BLaER1 (cell line): ENCODE data around the gene NEFH.

Experiments
- H3K27ac ChIP-seq: shearing (Covaris generic); formaldehyde crosslinking; 2 replicates; pipeline ENCODE4 v1.8.1; 2022
- H3K27me3 ChIP-seq: shearing (Covaris generic); formaldehyde crosslinking; 2 replicates; pipeline ENCODE4 v1.8.1; 2022
- H3K36me3 ChIP-seq: shearing (Covaris generic); formaldehyde crosslinking; 2 replicates; pipeline ENCODE4 v1.8.1; 2022
- H3K4me1 ChIP-seq: shearing (Covaris generic); formaldehyde crosslinking; 2 replicates; pipeline ENCODE4 v1.8.1; 2022
- H3K4me2 ChIP-seq: shearing (Covaris generic); formaldehyde crosslinking; 2 replicates; pipeline ENCODE4 v1.8.1; 2022
- H3K4me3 ChIP-seq: shearing (Covaris generic); formaldehyde crosslinking; 2 replicates; pipeline ENCODE4 v1.8.1; 2022
- H3K9ac ChIP-seq: shearing (Covaris generic); formaldehyde crosslinking; 2 replicates; pipeline ENCODE4 v1.8.1; 2022
- H3K9me3 ChIP-seq: shearing (Covaris generic); formaldehyde crosslinking; 2 replicates; pipeline ENCODE4 v1.8.1; 2022
- H4K20me1 ChIP-seq: shearing (Covaris generic); formaldehyde crosslinking; 2 replicates; pipeline ENCODE4 v1.8.1; 2022
- Cebpa-rat ChIP-seq: shearing (Covaris generic); IDR thresholded peaks from 2 replicates; pipeline ENCODE4 v1.8.1; 2022

The NEFH gene

GRCh38 chr22:29478326-29479276, 1.4 kb upstream of the NEFH start:
- H3K9me3 ChIP-seq = peaks cover 14% of the 10 kb centered on the region; the same call in 1 of the 2 replicates
- H3K4me2 ChIP-seq = peak overlapping the region; percentile 52
- peaks cover 28% of the 10 kb centered on the region for H4K20me1 ChIP-seq
- H3K36me3 ChIP-seq = no peaks in the 10 kb centered on the region
- no peak overlapping the region for H3K27ac ChIP-seq
- peaks cover 30% of the 10 kb centered on the region for H3K4me1 ChIP-seq
- H3K4me3 ChIP-seq = no peak overlapping the region
- no peak for TF ChIP-seq Cebpa-rat
- H3K9ac ChIP-seq = no peak overlapping the region
- peaks cover 20% of the 10 kb centered on the region for H3K27me3 ChIP-seq

- H3K4me3 ChIP-seq = no peak overlapping the region
These were observed 169 bp downstream of the NEFH start for GRCh38 chr22:29480262-29480511.

DNA sequence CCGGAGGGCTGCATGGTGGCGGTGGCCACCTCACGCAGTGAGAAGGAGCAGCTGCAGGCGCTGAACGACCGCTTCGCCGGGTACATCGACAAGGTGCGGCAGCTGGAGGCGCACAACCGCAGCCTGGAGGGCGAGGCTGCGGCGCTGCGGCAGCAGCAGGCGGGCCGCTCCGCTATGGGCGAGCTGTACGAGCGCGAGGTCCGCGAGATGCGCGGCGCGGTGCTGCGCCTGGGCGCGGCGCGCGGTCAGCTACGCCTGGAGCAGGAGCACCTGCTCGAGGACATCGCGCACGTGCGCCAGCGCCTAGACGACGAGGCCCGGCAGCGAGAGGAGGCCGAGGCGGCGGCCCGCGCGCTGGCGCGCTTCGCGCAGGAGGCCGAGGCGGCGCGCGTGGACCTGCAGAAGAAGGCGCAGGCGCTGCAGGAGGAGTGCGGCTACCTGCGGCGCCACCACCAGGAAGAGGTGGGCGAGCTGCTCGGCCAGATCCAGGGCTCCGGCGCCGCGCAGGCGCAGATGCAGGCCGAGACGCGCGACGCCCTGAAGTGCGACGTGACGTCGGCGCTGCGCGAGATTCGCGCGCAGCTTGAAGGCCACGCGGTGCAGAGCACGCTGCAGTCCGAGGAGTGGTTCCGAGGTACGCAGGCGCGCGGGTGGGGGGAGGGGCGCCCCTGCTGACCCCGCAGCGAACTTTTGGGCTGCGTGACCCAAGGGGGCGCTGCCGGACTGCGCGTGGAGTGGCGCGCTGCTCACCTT, 670 bp downstream of the NEFH start:
- no peak overlapping the region for H3K4me3 ChIP-seq
- H3K9ac ChIP-seq = no peak overlapping the region
- peaks cover 28% of the 10 kb centered on the region for H4K20me1 ChIP-seq
- H3K9me3 ChIP-seq = peaks cover 14% of the 10 kb centered on the region; the same call in 1 of the 2 replicates
- peaks cover 27% of the 10 kb centered on the region for H3K4me1 ChIP-seq
- H3K27me3 ChIP-seq = peaks cover 20% of the 10 kb centered on the region
- no peak overlapping the region for H3K4me2 ChIP-seq
- H3K36me3 ChIP-seq = no peaks in the 10 kb centered on the region
- no peak overlapping the region for H3K27ac ChIP-seq
- no peak for TF ChIP-seq Cebpa-rat

More at GRCh38 chr22:29480262-29480511, 169 bp downstream of the NEFH start:
- H3K4me2 ChIP-seq = no peak overlapping the region
- peaks cover 28% of the 10 kb centered on the region for H4K20me1 ChIP-seq
- H3K36me3 ChIP-seq = no peaks in the 10 kb centered on the region
- peaks cover 14% of the 10 kb centered on the region; the same call in 1 of the 2 replicates for H3K9me3 ChIP-seq
- peaks cover 32% of the 10 kb centered on the region for H3K4me1 ChIP-seq
- no peak overlapping the region for H3K9ac ChIP-seq
- H3K27me3 ChIP-seq = peaks cover 20% of the 10 kb centered on the region
- H3K27ac ChIP-seq = no peak overlapping the region
- TF ChIP-seq Cebpa-rat = no peak

GRCh38 chr22:29481265-29482000, 1.4 kb downstream of the NEFH start:
- Histone ChIP-seq H4K20me1 (peaks cover 21% of the 10 kb centered on the region), H3K4me1 (peaks cover 19% of the 10 kb centered on the region), H3K27ac (no peak overlapping the region), H3K4me2 (no peak overlapping the region), H3K27me3 (peaks cover 20% of the 10 kb centered on the region), H3K4me3 (no peak overlapping the region), H3K36me3 (no peaks in the 10 kb centered on the region), H3K9ac (no peak overlapping the region), H3K9me3 (peaks cover 14% of the 10 kb centered on the region; the same call in 1 of the 2 replicates)
- TF ChIP-seq Cebpa-rat = no peak

- Histone ChIP-seq H3K9ac (no peak overlapping the region), H3K27me3 (peaks cover 20% of the 10 kb centered on the region), H3K27ac (no peak overlapping the region), H4K20me1 (peaks cover 20% of the 10 kb centered on the region; the same call in 1 of the 2 replicates), H3K36me3 (no peaks in the 10 kb centered on the region), H3K4me3 (no peak overlapping the region), H3K9me3 (peaks cover 14% of the 10 kb centered on the region; the same call in 1 of the 2 replicates), H3K4me1 (peaks cover 23% of the 10 kb centered on the region), H3K4me2 (no peak overlapping the region)
- no peak for TF ChIP-seq Cebpa-rat
These were observed 2.2 kb downstream of the NEFH start for GRCh38 chr22:29482253-29482652.

DNA sequence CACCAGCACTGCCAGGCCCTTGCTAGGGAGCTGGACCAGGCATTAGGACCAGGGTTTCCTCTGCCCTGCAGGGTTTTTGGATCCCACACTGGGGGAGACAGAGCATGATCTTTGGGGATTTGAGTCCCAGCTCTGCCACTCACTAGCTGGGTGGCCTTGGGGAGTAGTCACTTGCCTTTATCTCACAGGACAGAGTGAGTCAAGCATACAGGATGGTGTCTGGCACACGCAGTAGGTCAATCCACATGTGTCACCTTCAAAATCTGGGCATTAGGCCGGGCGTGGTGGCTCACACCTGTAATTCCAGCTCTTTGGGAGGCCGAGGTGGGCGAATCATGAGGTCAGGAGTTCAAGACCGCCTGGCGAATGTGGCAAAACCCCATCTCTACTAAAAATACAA, 2.7 kb downstream of the NEFH start:
- Histone ChIP-seq H3K27ac (no peak overlapping the region), H3K9me3 (peaks cover 14% of the 10 kb centered on the region; the same call in 1 of the 2 replicates), H4K20me1 (peaks cover 17% of the 10 kb centered on the region; the same call in 1 of the 2 replicates), H3K27me3 (peaks cover 20% of the 10 kb centered on the region), H3K36me3 (no peaks in the 10 kb centered on the region), H3K4me1 (peaks cover 24% of the 10 kb centered on the region), H3K4me3 (no peak overlapping the region), H3K4me2 (no peak overlapping the region), H3K9ac (no peak overlapping the region)
- TF ChIP-seq Cebpa-rat = no peak

- no peak overlapping the region for H3K4me3 ChIP-seq
- H4K20me1 ChIP-seq = peaks cover 12% of the 10 kb centered on the region; the same call in 1 of the 2 replicates
- peaks cover 20% of the 10 kb centered on the region for H3K27me3 ChIP-seq
- no peak for TF ChIP-seq Cebpa-rat
- peaks cover 14% of the 10 kb centered on the region; the same call in 1 of the 2 replicates for H3K9me3 ChIP-seq
- no peak overlapping the region for H3K4me2 ChIP-seq
- peaks cover 20% of the 10 kb centered on the region for H3K4me1 ChIP-seq
- no peak overlapping the region for H3K9ac ChIP-seq
- no peaks in the 10 kb centered on the region for H3K36me3 ChIP-seq
- H3K27ac ChIP-seq = no peak overlapping the region
These were observed 3.2 kb downstream of the NEFH start for GRCh38 chr22:29483254-29483653.

DNA sequence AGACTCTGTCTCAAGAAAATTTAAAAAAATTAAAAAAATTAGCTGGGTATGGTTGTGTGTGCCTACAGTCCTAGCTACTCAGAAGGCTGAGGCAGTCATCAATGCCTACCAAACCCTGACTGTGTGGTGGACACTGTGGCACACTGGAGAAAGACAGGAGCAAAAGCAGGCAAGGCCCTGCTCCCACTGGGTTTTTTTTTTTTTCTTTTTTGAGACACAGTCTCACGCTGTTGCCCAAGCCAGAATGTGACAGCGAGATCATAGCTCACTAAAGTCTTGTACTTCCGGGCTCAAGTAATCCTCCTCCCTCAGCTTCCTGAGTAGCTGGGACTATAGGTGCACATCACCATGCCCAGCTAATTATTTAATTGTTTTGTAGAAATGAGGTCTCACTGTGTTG, 4.6 kb downstream of the NEFH start:
- Histone ChIP-seq H3K27ac (no peak overlapping the region), H3K4me1 (peaks cover 30% of the 10 kb centered on the region), H3K4me2 (peak overlapping the region; percentile 25; the same call in 1 of the 2 replicates), H3K9me3 (peaks cover 12% of the 10 kb centered on the region; the same call in 1 of the 2 replicates), H4K20me1 (no peaks in the 10 kb centered on the region), H3K27me3 (peaks cover 9% of the 10 kb centered on the region), H3K36me3 (no peaks in the 10 kb centered on the region), H3K4me3 (no peak overlapping the region), H3K9ac (no peak overlapping the region)
- TF ChIP-seq Cebpa-rat = no peak

GRCh38 chr22:29485448-29485847, 5.4 kb downstream of the NEFH start:
- Histone ChIP-seq H3K27me3 (peaks cover 1% of the 10 kb centered on the region), H3K9ac (no peak overlapping the region), H3K36me3 (no peaks in the 10 kb centered on the region), H3K4me1 (peaks cover 36% of the 10 kb centered on the region), H3K4me3 (no peak overlapping the region), H4K20me1 (no peaks in the 10 kb centered on the region), H3K27ac (no peak overlapping the region), H3K4me2 (no peak overlapping the region), H3K9me3 (peaks cover 4% of the 10 kb centered on the region; the same call in 1 of the 2 replicates)
- TF ChIP-seq Cebpa-rat = no peak
